GM18511 (cell line): Measurements from ENCODE around the gene KCNIP1.

Source experiments
- ATAC-seq: cut with Tn5 transposase; IDR thresholded peaks from one replicate; pipeline ENCODE4 v1.9.1; 2021; ENCODE audit warnings: mild to moderate bottlenecking, moderate library complexity; ENCODE audit not compliant: unreplicated experiment

KCNIP1 gene

DNA sequence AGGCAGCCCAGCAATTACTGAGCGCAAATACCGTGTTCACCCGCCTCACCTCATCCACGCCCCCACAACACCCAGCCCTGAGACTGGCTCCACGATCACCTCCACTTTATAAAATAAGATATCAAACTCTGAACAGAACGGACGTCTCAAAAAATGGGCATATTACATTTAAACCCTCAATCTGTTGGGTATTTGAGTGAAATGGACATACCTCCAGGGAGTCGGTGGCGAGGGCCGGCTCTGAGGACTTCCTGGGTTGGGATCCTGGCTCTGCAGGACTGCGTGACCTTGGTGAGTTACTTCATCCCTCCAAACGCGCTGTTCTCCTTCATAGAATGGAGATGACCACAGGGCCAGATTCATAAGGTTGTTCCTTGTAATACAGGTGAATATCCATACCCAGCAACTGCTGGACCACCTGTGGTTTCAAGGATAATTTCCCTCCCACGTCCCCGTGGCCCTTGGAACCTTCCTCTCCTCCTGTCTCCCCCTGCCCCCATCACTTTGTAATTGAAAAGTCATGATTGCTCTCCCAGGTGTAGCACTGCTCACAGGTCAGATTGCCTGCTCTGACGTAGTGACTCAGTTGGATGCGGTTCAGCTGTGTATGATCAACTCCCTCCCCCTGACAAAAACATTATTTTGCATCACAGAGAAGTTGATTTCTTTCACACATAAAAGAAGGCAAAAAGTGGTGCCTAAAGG, 135.6 kb downstream of the KCNIP1 start:
- no peak for ATAC-seq

GRCh38 chr5:170640731-170641588, 137.1 kb downstream of the KCNIP1 start:
- no peak for ATAC-seq

GRCh38 chr5:170641589-170642031, 137.8 kb downstream of the KCNIP1 start:
- no peak for ATAC-seq

GRCh38 chr5:170642066-170642735, 138.4 kb downstream of the KCNIP1 start:
- no peak for ATAC-seq

DNA sequence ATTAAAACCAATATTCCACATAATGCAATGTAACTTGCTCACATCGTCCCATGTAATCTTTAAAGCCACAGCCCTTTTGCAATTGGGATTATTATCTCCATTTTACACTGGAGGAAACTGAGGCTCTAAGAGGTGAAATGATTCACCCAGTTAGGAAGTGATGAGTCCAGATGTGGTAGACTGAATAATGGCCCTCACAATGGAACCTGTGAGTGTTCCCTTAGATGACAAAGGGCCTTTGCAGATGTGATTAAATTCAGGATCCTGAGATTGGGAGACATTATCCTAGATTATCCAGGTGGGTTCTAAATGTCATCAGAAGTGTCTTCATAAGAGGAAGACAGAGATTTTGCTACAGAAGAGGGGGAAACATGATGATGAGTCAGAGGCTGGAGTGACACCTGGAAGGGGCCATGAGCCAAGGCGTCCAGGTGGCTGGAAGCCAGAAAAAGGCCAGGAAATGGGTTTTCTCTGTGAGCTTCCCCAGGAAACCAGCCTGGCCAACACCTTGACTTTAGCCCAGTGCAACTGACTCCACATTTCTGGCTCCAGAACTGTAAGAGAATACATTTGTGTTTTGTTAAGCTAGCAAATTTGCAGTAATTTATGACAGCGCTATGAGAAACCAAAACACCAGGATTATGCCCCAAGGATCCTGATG, 139.1 kb downstream of the KCNIP1 start:
- no peak for ATAC-seq

DNA sequence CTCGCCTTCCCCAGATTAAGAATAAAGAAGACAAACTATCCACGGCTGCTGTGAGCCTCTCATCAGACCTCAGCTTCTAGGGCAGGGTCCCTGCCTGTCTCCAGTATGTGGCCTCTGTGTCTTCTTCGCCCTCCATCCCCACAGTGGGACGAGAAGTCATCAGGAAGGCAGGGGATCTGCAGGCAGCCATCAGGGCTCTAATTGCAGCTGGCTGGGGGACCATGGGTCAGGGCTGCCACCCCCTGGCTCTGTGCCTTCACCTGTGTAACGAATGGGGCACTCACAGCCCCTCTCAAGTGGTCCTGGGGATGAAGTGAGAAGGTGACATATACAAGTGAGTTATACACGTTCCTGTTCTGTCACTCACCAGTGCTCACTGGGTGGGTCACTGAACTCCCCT, 139.8 kb downstream of the KCNIP1 start:
- no peak for ATAC-seq

DNA sequence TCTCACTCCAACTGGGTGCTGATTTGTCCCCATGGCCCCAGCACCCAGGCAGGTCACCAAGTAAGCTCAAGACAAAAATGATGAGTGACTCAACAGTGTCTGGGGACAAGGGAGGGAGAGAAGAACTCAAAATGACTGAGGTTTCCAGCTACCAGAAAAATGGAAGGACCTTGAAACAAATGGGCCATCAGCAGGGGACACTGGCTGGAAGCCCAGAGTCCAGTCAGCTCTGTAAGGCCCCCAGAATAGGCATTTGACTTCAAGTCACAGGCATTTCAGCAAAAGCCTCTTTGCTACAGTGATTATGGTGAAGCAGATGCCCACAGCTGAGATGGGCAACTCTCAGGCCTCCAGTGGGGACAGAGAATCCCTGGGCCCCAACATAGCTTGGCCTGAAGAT, 140.7 kb downstream of the KCNIP1 start:
- ATAC-seq: no peak

DNA sequence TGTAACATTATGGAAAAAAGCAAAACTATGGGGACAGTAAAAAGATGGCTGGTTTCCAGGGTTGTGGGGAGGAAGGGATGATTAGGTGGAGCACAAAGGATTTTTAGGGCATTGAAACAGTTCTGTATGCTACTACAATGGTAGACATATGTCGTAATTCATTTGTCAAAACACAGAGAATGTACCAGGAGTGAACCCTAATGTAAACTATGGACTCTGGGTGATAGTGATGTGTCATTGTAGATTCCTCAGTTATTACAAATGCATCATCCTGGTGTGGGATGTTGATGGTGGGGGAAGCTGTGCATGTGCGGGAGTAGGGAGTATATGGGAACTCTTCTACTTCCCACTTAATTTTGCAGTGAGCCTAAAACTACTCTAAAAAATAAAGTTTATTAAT, 144.7 kb downstream of the KCNIP1 start:
- no peak for ATAC-seq

- ATAC-seq: no peak
Measured at GRCh38 chr5:170650850-170651249, 147.0 kb downstream of the KCNIP1 start.

DNA sequence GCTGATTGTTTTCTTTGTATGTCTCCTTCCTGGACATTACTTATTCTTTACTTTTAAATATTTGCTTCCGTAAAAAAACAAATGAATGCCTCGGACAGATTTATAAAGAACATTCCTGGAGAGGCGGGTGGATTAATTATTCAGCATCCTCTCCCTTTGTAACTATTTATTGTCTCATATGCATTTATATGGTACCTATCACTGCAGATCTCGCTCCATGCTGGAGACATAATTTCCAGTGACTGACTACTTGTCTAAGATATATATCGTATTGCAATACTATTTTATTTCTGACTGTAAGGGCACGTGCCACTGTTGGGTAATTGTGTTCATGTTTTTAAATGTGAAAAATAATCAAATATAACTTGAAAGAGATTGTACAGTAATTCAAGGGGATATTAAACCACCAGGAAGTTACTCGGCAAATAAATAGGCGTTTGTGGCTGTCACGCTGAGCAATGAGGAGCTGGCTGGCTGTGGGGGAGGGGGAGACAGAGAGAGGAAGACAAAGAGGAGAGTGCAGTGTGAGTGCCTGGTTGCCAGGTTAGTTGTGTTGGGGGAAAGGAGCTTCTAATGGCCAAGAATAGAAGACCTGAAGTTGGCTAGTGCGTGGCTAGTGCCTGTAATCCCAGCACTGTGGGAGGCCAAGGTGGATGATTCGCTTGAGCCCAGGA, 147.9 kb downstream of the KCNIP1 start:
- no peak for ATAC-seq

GRCh38 chr5:170655476-170655875, 151.7 kb downstream of the KCNIP1 start:
- ATAC-seq: no peak

DNA sequence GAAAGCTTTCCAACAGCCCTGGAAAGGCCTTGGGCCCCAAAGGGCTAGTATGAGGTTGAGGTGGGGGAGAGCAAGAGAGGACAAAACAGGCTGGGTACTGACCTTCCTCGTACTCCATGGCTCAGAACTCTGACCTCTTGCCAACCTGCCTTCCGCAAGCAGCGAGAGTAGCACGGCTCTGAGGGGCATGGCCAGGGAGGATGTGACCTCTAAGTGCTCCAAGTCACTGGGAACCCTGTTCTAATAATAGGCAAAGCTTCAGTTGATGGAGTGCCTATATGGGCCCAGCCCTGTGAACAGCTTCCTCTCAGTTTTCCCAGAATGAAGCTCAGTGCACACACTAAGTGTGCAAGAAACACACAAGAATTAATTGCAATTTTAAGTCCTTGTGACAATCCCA, 152.1 kb downstream of the KCNIP1 start:
- no peak for ATAC-seq

- no peak for ATAC-seq
Measured at GRCh38 chr5:170656346-170656745, 152.5 kb downstream of the KCNIP1 start.

GRCh38 chr5:170660531-170660930, 156.7 kb downstream of the KCNIP1 start:
- no peak for ATAC-seq

- ATAC-seq: no peak
Measured at GRCh38 chr5:170662966-170663365, 159.1 kb downstream of the KCNIP1 start.

- ATAC-seq: no peak
Measured at GRCh38 chr5:170678811-170679210, 175.0 kb downstream of the KCNIP1 start.

GRCh38 chr5:170681013-170681433, 177.2 kb downstream of the KCNIP1 start:
- ATAC-seq: peak; percentile 91

- no peak for ATAC-seq
Measured at GRCh38 chr5:170691657-170692056, 187.8 kb downstream of the KCNIP1 start.

DNA sequence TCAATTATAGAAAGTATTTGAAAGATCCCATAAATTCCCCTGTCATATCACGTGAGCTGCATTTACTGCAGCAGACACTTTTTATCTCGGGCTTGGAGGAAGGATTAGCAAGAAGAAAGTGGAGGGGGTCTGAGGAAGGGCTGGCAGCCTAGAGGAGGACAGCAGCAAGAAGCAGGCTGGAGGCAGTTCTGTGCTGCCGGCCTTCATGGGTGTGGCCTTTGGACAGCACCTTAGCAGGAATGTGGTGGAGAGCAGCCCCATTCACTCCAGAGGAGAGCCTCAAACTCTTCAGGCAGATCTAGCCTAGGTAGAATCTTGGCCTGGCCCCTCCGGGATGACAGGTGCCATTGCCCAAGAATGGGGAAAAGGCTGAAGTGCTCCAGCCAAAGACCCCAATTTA, 189.9 kb downstream of the KCNIP1 start:
- no peak for ATAC-seq

DNA sequence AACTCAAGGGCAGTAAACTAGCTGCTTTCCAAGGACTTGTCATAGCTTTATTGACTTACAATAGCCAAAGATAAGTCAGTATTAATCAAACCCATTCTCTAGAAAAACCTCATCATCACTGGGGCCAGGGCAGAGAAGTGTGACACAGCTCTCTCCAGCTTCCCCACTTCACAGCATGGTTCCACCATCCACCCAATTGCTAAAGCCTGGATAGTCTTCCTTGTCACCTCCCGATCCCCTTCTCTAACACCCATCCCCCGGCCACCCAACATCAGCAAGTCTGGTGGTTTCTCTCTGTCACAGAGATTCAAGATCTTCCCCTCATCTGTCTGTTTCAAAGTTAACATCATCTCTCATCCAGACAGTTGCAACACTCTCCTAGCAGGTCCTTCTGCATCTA, 191.1 kb downstream of the KCNIP1 start:
- no peak for ATAC-seq

DNA sequence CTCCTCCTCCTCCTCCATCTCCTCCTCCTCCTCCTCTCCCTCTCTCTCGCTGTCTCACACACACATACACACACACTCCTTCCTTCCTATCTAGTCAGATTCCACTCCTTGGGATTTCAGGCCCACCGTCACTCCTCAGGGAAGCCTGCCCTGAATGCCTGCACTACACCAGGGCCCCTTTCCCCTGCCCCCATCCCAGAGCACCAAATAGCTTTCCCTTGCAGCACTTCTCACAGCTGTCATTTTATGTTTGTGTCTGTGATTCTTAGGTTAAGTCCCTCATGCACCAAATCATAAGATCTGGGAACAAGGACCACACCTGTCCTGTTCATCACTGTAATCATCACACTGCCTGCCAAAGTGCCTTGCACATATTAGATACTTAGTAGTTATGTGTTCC, 193.2 kb downstream of the KCNIP1 start:
- ATAC-seq: no peak
